Measurements from ENCODE around the gene CSMD2.

Gene CSMD2

DNA sequence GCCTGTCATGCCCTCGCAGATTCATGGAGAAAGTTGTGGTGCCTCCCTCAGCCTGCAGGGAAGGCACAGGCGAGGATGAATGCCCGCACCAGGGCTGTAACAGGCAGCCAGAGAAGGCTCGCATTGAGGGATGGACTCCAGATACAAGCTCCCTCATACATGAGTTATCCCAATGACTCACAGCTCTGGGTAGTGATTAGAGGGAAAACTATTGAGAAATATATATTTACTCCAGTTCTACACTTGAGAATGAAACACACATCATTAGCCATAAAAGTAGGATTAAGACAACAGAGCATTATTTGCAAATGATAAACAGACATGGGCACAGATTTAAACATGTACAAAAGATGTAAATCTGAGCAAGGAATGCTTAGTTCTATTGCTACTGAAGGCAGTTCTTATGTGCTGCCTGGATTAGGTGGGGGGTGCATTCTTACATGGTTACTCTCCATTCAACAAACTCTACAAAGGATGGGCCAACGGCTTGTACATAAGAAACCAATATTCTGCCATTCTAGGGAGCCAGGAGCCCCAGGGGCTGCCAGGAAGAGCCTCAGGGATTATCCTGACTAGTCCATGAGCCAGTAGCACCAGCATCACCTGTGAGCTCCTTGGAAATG is 97.9 kb downstream of the CSMD2 start:
- no peaks in the 10 kb centered on the region for H3K27me3 ChIP-seq (ENCODE audit: insufficient read depth, low read length, poor library complexity)
- no peak overlapping the region for H3K56ac ChIP-seq (ENCODE audit: low read length)
- H3K27ac ChIP-seq (ENCODE audit: low read depth, low read length) = no peak overlapping the region
- no peak overlapping the region for H4K5ac ChIP-seq (ENCODE audit: low read length)
- no CpG with 5 or more reads among the region's 5 CpGs for WGBS (ENCODE audit: extremely low coverage, insufficient coverage, low lambda C conversion rate)
- no peak overlapping the region for H3K4ac ChIP-seq (ENCODE audit: low read depth, low read length)
- DNase-seq = no peak
- H2BK15ac ChIP-seq (replicated peaks; ENCODE audit: low read depth) = no peak overlapping the region
- no peak overlapping the region for H4K8ac ChIP-seq (ENCODE audit: low read depth, low read length)
- no peak overlapping the region for H3K4me3 ChIP-seq (ENCODE audit: low read length)
- no peak overlapping the region for H3K18ac ChIP-seq (ENCODE audit: low read length)
- H3K36me3 ChIP-seq (ENCODE audit: control insufficient read depth, insufficient read depth, low read length) = no peaks in the 10 kb centered on the region
- H2BK120ac ChIP-seq (ENCODE audit: low read depth, low read length) = no peak overlapping the region
- no peaks in the 10 kb centered on the region for H3K79me2 ChIP-seq (ENCODE audit: control insufficient read depth, insufficient read depth, low read length)
- H2AK5ac ChIP-seq (ENCODE audit: low read length) = no peak overlapping the region
- H3K4me2 ChIP-seq (ENCODE audit: low read length) = no peak overlapping the region
- no peak overlapping the region for H3K23ac ChIP-seq (ENCODE audit: low read length)
- H3K79me1 ChIP-seq (ENCODE audit: low read length) = no peaks in the 10 kb centered on the region
- no peak overlapping the region for H2BK5ac ChIP-seq (ENCODE audit: low read length)
- H3K4me1 ChIP-seq (ENCODE audit: control insufficient read depth, low read depth, low read length) = no peaks in the 10 kb centered on the region
- H3K9ac ChIP-seq (ENCODE audit: low read length) = no peak overlapping the region

DNA sequence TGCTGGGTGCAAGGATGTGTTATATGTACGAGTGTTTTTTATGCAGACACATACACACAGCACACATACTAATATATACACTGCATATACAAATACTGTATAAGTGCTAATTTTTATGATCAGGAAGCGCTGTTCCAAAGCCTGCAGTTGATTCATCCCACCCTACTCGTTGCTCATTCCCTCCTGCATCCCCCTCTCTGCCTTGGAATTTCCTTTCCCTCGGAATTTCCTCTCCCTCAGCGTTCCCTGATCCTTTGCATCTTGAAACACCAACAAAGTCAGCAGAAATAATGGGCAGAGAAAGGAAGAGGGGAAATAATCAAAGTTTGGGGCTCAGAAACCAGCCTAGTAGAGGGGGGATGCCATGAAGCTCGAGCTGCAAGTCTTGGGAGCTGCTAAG is 98.9 kb downstream of the CSMD2 start:
- Histone ChIP-seq H3K23ac (ENCODE audit: low read length) (no peak overlapping the region), H3K79me1 (ENCODE audit: low read length) (no peaks in the 10 kb centered on the region), H3K4ac (ENCODE audit: low read depth, low read length) (no peak overlapping the region), H4K5ac (ENCODE audit: low read length) (no peak overlapping the region), H2AK5ac (ENCODE audit: low read length) (no peak overlapping the region), H3K36me3 (ENCODE audit: control insufficient read depth, insufficient read depth, low read length) (no peaks in the 10 kb centered on the region), H3K18ac (ENCODE audit: low read length) (no peak overlapping the region), H2BK5ac (ENCODE audit: low read length) (no peak overlapping the region), H3K4me3 (ENCODE audit: low read length) (no peak overlapping the region), H3K4me1 (ENCODE audit: control insufficient read depth, low read depth, low read length) (no peaks in the 10 kb centered on the region), H4K8ac (ENCODE audit: low read depth, low read length) (no peak overlapping the region), H3K9ac (ENCODE audit: low read length) (no peak overlapping the region), H3K4me2 (ENCODE audit: low read length) (no peak overlapping the region), H3K27ac (ENCODE audit: low read depth, low read length) (no peak overlapping the region), H3K27me3 (ENCODE audit: insufficient read depth, low read length, poor library complexity) (no peaks in the 10 kb centered on the region), H3K79me2 (ENCODE audit: control insufficient read depth, insufficient read depth, low read length) (no peaks in the 10 kb centered on the region), H2BK120ac (ENCODE audit: low read depth, low read length) (no peak overlapping the region), H2BK15ac (replicated peaks; ENCODE audit: low read depth) (no peak overlapping the region), H3K56ac (ENCODE audit: low read length) (no peak overlapping the region)
- DNase-seq = no peak
- WGBS (ENCODE audit: extremely low coverage, insufficient coverage, low lambda C conversion rate) = no CpG with 5 or more reads among the region's 6 CpGs

DNA sequence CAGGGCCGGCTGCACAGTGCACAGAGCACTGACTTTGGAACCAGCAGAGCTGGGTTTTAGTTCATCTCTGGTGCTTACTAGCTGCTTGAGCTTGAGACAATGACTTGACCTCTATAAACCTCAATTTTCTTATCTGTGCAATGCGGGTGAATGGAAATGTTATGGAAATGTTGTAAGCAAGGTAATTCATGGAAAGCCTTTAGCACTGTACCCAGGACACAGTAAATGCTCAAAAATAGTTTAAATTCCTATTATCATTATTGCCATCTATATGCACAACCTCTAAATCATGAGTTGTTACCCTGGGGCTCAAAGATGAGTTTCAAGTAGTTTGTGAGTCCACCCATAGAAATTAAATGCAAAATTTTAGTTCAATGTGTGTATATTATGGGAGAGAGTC is 99.5 kb downstream of the CSMD2 start:
- Histone ChIP-seq H3K4me3 (ENCODE audit: low read length) (no peak overlapping the region), H3K27ac (ENCODE audit: low read depth, low read length) (no peak overlapping the region), H2BK120ac (ENCODE audit: low read depth, low read length) (no peak overlapping the region), H2AK5ac (ENCODE audit: low read length) (no peak overlapping the region), H4K8ac (ENCODE audit: low read depth, low read length) (no peak overlapping the region), H3K4me1 (ENCODE audit: control insufficient read depth, low read depth, low read length) (no peaks in the 10 kb centered on the region), H3K23ac (ENCODE audit: low read length) (no peak overlapping the region), H3K4me2 (ENCODE audit: low read length) (no peak overlapping the region), H3K79me1 (ENCODE audit: low read length) (no peaks in the 10 kb centered on the region), H3K79me2 (ENCODE audit: control insufficient read depth, insufficient read depth, low read length) (no peaks in the 10 kb centered on the region), H3K4ac (ENCODE audit: low read depth, low read length) (no peak overlapping the region), H2BK5ac (ENCODE audit: low read length) (no peak overlapping the region), H4K5ac (ENCODE audit: low read length) (no peak overlapping the region), H3K56ac (ENCODE audit: low read length) (no peak overlapping the region), H3K9ac (ENCODE audit: low read length) (no peak overlapping the region), H3K27me3 (ENCODE audit: insufficient read depth, low read length, poor library complexity) (no peaks in the 10 kb centered on the region), H3K18ac (ENCODE audit: low read length) (no peak overlapping the region), H2BK15ac (replicated peaks; ENCODE audit: low read depth) (no peak overlapping the region), H3K36me3 (ENCODE audit: control insufficient read depth, insufficient read depth, low read length) (no peaks in the 10 kb centered on the region)
- WGBS (ENCODE audit: extremely low coverage, insufficient coverage, low lambda C conversion rate) = no CpG with 5 or more reads among the region's 2 CpGs
- no peak for DNase-seq

DNA sequence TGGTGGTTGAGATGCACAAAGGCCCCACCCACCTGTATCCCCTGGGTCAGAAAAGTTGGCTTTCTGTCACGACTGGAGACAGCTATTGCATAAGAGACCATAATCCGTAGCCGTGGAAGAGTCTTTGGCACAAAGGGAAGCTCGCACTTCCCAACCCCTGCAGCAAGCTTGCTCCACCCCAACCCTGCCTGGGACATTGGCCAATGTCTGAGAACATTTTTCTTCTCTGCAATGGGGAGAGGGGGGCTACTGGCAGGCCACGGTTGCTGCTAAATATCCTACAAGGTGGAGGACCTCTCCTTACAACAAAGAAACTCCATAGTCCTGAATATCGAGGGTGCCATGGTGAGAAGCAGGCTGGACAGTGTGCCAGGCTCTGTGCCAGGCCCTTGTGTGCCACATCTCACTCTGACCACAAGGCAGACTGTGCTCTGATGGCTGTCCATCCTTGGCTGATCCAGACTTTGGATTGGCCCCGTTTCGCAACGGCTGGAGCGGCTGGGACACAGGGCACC is 104.1 kb downstream of the CSMD2 start:
- no peak overlapping the region for H3K4me2 ChIP-seq (ENCODE audit: low read length)
- no peak overlapping the region for H3K4me3 ChIP-seq (ENCODE audit: low read length)
- no peak overlapping the region for H3K18ac ChIP-seq (ENCODE audit: low read length)
- H4K8ac ChIP-seq (ENCODE audit: low read depth, low read length) = no peak overlapping the region
- H3K27ac ChIP-seq (ENCODE audit: low read depth, low read length) = no peak overlapping the region
- no peak overlapping the region for H2BK15ac ChIP-seq (replicated peaks; ENCODE audit: low read depth)
- H3K27me3 ChIP-seq (ENCODE audit: insufficient read depth, low read length, poor library complexity) = no peaks in the 10 kb centered on the region
- no peak overlapping the region for H4K5ac ChIP-seq (ENCODE audit: low read length)
- no peak overlapping the region for H3K56ac ChIP-seq (ENCODE audit: low read length)
- H3K79me1 ChIP-seq (ENCODE audit: low read length) = peaks cover 3% of the 10 kb centered on the region
- no peak overlapping the region for H2BK5ac ChIP-seq (ENCODE audit: low read length)
- H2AK5ac ChIP-seq (ENCODE audit: low read length) = no peak overlapping the region
- no peaks in the 10 kb centered on the region for H3K79me2 ChIP-seq (ENCODE audit: control insufficient read depth, insufficient read depth, low read length)
- H3K4ac ChIP-seq (ENCODE audit: low read depth, low read length) = no peak overlapping the region
- no CpG with 5 or more reads among the region's 10 CpGs for WGBS (ENCODE audit: extremely low coverage, insufficient coverage, low lambda C conversion rate)
- H3K23ac ChIP-seq (ENCODE audit: low read length) = no peak overlapping the region
- H3K9ac ChIP-seq (ENCODE audit: low read length) = no peak overlapping the region
- H2BK120ac ChIP-seq (ENCODE audit: low read depth, low read length) = no peak overlapping the region
- no peaks in the 10 kb centered on the region for H3K4me1 ChIP-seq (ENCODE audit: control insufficient read depth, low read depth, low read length)
- H3K36me3 ChIP-seq (ENCODE audit: control insufficient read depth, insufficient read depth, low read length) = no peaks in the 10 kb centered on the region
- DNase-seq = no peak

DNA sequence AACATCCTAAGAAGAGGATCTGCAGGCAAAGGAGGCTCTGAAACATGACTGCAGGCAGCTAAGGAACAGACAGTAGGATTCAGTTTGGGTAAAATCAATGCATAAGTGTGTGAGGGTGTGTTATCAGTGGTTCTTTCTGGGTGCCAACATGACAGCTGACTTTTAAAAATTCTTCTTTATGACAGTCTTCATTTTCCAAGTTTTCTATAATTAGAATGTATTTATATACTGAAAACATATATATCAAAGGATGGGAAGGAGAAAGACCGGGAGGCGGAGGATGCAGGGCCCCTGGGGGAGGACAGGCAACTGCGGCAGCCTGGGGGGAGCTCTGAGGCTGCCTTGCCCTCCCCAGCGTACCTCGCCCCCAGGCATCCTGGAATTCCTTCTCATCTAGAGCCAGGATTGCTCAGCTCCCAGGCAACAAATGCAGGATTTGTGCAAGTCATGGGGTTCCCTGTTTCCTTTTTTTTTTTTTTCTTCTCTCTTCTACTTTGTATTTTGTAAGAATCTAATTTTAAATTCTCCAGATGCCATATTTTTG is 104.8 kb downstream of the CSMD2 start:
- Histone ChIP-seq H3K4me2 (ENCODE audit: low read length) (no peak overlapping the region), H3K18ac (ENCODE audit: low read length) (no peak overlapping the region), H3K36me3 (ENCODE audit: control insufficient read depth, insufficient read depth, low read length) (no peaks in the 10 kb centered on the region), H3K27me3 (ENCODE audit: insufficient read depth, low read length, poor library complexity) (no peaks in the 10 kb centered on the region), H3K4ac (ENCODE audit: low read depth, low read length) (no peak overlapping the region), H2BK120ac (ENCODE audit: low read depth, low read length) (no peak overlapping the region), H2BK5ac (ENCODE audit: low read length) (no peak overlapping the region), H3K23ac (ENCODE audit: low read length) (no peak overlapping the region), H2AK5ac (ENCODE audit: low read length) (no peak overlapping the region), H4K5ac (ENCODE audit: low read length) (no peak overlapping the region), H3K4me3 (ENCODE audit: low read length) (no peak overlapping the region), H3K79me1 (ENCODE audit: low read length) (peaks cover 3% of the 10 kb centered on the region), H3K4me1 (ENCODE audit: control insufficient read depth, low read depth, low read length) (no peaks in the 10 kb centered on the region), H3K79me2 (ENCODE audit: control insufficient read depth, insufficient read depth, low read length) (no peaks in the 10 kb centered on the region), H2BK15ac (replicated peaks; ENCODE audit: low read depth) (no peak overlapping the region), H4K8ac (ENCODE audit: low read depth, low read length) (no peak overlapping the region), H3K27ac (ENCODE audit: low read depth, low read length) (no peak overlapping the region), H3K56ac (ENCODE audit: low read length) (no peak overlapping the region), H3K9ac (ENCODE audit: low read length) (no peak overlapping the region)
- no peak for DNase-seq
- WGBS (ENCODE audit: extremely low coverage, insufficient coverage, low lambda C conversion rate) = no CpG with 5 or more reads among the region's 5 CpGs

Data from mesendoderm (in vitro differentiated cells).